GM23338 (cell line): ENCODE measurements around the gene CPTP.

Experiments
- CREB1 ChIP-seq: fragments of 250-450 bp; sonication (Bioruptor Pico); IDR thresholded peaks from 2 replicates; pipeline ENCODE4 v1.5.0; 2020; ENCODE audit warnings: low read depth, mild to moderate bottlenecking, moderate library complexity
- CTCF ChIP-seq, 2 experiments: fragments of 200-600 bp in 1 of 2; sonication (generic) in 1 of 2; conservative IDR thresholded peaks; 2 replicates each; pipeline versions ENCODE4 v1.5.1 to v1.6.1; 2016 to 2017; ENCODE audit warnings: antibody characterized with exemption in 2 of 2, low read depth in 2 of 2, mild to moderate bottlenecking in 2 of 2, moderate library complexity in 1 of 2
- EZH2 ChIP-seq: fragments of 200-600 bp; sonication (generic); IDR thresholded peaks from one replicate; pipeline ENCODE4 v1.8.0; 2017; ENCODE audit warnings: antibody characterized with exemption, mild to moderate bottlenecking, low read depth; ENCODE audit not compliant: unreplicated experiment
- JUNB ChIP-seq: IDR thresholded peaks from one replicate; pipeline ENCODE4 v1.6.1; 2016; ENCODE audit warnings: antibody characterized with exemption; ENCODE audit not compliant: unreplicated experiment
- POLR2AphosphoS5 ChIP-seq: IDR thresholded peaks from 2 replicates; pipeline ENCODE4 v1.6.1; 2016; ENCODE audit warnings: antibody characterized with exemption, low read depth
- REST ChIP-seq: IDR thresholded peaks from one replicate; pipeline ENCODE4 v1.6.1; 2018; ENCODE audit warnings: antibody characterized with exemption; ENCODE audit not compliant: unreplicated experiment
- ZNF114 ChIP-seq: fragments of 250-450 bp; sonication (Bioruptor Pico); IDR thresholded peaks from 2 replicates; pipeline ENCODE4 v1.5.0; 2020; ENCODE audit warnings: mild to moderate bottlenecking, moderate library complexity

GRCh38 chr1:1365875-1366698 is 41.5 kb downstream of the CPTP start:
- TF ChIP-seq CTCF (conservative IDR thresholded peaks at IDR 0.05; ENCODE audit: low read depth in 2 of 2): no peak
- no peak for TF ChIP-seq JUNB
- TF ChIP-seq EZH2: no peak
- TF ChIP-seq CREB1 (CRISPR knock-in tag): no peak
- no peak for TF ChIP-seq ZNF114 (CRISPR knock-in tag)
- TF ChIP-seq POLR2AphosphoS5: no peak
- no peak for TF ChIP-seq REST
